ENCODE data around the gene UMAD1. TPM values are rescaled to one million over a fixed set of nuclear protein-coding genes. Genes with fewer than 3 reads are reported as not detected.

Gene UMAD1
- total RNA-seq, 2 donors from 2014 or later = 21.9 to 26.3 TPM

- no peak for DNase-seq
- H3K27ac ChIP-seq = no peak overlapping the region
- intact Hi-C loops (cut with DNase I) = no loop called here
- H3K36me3 ChIP-seq = no peaks in the 10 kb centered on the region
- H3K27me3 ChIP-seq = no peaks in the 10 kb centered on the region
- no peaks in the 10 kb centered on the region for H3K9me3 ChIP-seq
- no peak overlapping the region for H3K9ac ChIP-seq (ENCODE audit: low read depth in 2 of 2, low read length in 2 of 2)
- no peaks in the 10 kb centered on the region for H3K4me1 ChIP-seq
- no peak for TF ChIP-seq CTCF (IDR thresholded peaks at IDR 0.05)
- H3K4me3 ChIP-seq = no peak overlapping the region
Measured at GRCh38 chr7:7912937-7913336, 272.4 kb downstream of the UMAD1 start.

DNA sequence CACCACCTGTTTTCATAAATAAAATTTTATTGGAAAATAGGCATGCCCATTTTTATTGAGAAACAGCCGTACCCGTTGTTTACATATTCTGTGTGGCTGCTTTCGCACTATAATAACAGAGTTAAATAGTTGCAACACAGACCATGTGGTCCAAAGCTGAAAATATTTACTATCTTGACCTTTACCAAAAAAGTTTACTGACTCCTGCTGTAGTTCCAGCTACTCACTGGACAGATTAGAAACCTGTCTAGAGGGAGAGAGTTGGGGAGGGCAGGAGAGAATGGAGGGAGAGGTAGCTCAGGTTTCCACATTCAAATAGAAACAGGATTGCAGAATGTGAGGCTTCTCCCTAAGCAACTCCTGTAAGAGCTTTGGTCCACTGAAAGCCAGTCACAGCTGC lies 273.0 kb downstream of the UMAD1 start:
- intact Hi-C loops (cut with DNase I) = no loop called here
- no peaks in the 10 kb centered on the region for H3K27me3 ChIP-seq
- no peak for DNase-seq

DNA sequence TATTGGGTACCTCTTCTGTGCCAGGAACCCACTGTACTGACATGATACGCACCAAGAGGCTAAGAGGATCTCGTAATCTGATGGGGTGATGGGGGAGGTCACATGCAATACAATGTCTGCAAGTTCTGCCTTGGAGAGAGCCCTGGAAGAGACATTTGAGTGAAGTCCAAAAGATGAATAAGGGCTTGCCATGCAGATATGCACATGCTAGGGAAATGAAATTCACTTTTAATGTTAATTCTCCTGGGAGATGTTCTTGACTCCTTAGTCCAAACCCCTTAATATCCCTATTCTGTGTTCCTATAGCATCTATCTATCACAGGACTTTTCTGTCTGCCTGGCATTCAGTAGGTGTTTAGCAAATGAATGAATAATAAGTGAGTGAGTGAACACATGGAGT lies 274.0 kb downstream of the UMAD1 start:
- no peak overlapping the region for H3K4me3 ChIP-seq
- no peak overlapping the region for H3K27ac ChIP-seq
- TF ChIP-seq CTCF (IDR thresholded peaks at IDR 0.05) = no peak
- no peak overlapping the region for H3K9ac ChIP-seq (ENCODE audit: low read depth in 2 of 2, low read length in 2 of 2)
- H3K4me1 ChIP-seq = no peaks in the 10 kb centered on the region
- no peaks in the 10 kb centered on the region for H3K36me3 ChIP-seq
- H3K9me3 ChIP-seq = no peaks in the 10 kb centered on the region
- DNase-seq = no peak
- intact Hi-C loops (cut with DNase I) = no loop called here
- H3K27me3 ChIP-seq = no peaks in the 10 kb centered on the region

More for the DNA sequence above, 273.0 kb downstream of the UMAD1 start:
- no peak overlapping the region for H3K4me3 ChIP-seq
- H3K36me3 ChIP-seq = no peaks in the 10 kb centered on the region
- TF ChIP-seq CTCF (IDR thresholded peaks at IDR 0.05) = no peak
- H3K9ac ChIP-seq (ENCODE audit: low read depth in 2 of 2, low read length in 2 of 2) = no peak overlapping the region
- no peaks in the 10 kb centered on the region for H3K9me3 ChIP-seq
- no peak overlapping the region for H3K27ac ChIP-seq
- no peaks in the 10 kb centered on the region for H3K4me1 ChIP-seq

GRCh38 chr7:7916064-7916463 lies 275.5 kb downstream of the UMAD1 start:
- Histone ChIP-seq H3K27ac (no peak overlapping the region), H3K9me3 (no peaks in the 10 kb centered on the region), H3K9ac (ENCODE audit: low read depth in 2 of 2, low read length in 2 of 2) (no peak overlapping the region), H3K27me3 (no peaks in the 10 kb centered on the region), H3K4me1 (no peaks in the 10 kb centered on the region), H3K4me3 (no peak overlapping the region), H3K36me3 (no peaks in the 10 kb centered on the region)
- no peak for TF ChIP-seq CTCF (IDR thresholded peaks at IDR 0.05)
- DNase-seq = no peak
- intact Hi-C loops (cut with DNase I) = no loop called here

DNA sequence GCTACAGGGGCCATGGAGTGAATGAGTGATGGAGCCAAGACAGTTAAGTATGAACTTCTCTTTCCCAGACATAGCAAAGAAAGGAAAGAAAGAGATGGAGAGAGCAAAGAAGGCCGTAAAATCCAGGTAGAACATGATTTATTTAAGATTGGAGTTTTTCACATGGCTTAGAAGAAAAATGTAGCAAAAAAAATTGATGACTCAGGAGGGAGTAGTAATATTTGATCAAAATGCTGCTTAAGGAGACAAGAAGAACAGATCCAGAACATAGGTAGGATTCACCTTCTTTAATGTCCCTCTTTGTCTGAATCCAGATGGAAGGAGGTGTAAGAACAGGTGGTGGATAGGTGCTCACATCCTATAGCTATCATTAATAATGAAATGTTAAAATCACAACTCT lies 277.0 kb downstream of the UMAD1 start:
- no peaks in the 10 kb centered on the region for H3K4me1 ChIP-seq
- TF ChIP-seq CTCF (IDR thresholded peaks at IDR 0.05) = no peak
- no peak overlapping the region for H3K9ac ChIP-seq (ENCODE audit: low read depth in 2 of 2, low read length in 2 of 2)
- no peak for DNase-seq
- no peaks in the 10 kb centered on the region for H3K9me3 ChIP-seq
- H3K27ac ChIP-seq = no peak overlapping the region
- intact Hi-C loops (cut with DNase I) = no loop called here
- no peaks in the 10 kb centered on the region for H3K36me3 ChIP-seq
- no peaks in the 10 kb centered on the region for H3K27me3 ChIP-seq
- H3K4me3 ChIP-seq = no peak overlapping the region
